Hypothalamus (tissue), 51 donors: ENCODE measurements around the gene TADA3.

Experiments used
- DNase-seq, 51 donors: peaks; one replicate each; lab custom pipeline; 2025; lab: John Stamatoyannopoulos, UW

Gene TADA3

DNA sequence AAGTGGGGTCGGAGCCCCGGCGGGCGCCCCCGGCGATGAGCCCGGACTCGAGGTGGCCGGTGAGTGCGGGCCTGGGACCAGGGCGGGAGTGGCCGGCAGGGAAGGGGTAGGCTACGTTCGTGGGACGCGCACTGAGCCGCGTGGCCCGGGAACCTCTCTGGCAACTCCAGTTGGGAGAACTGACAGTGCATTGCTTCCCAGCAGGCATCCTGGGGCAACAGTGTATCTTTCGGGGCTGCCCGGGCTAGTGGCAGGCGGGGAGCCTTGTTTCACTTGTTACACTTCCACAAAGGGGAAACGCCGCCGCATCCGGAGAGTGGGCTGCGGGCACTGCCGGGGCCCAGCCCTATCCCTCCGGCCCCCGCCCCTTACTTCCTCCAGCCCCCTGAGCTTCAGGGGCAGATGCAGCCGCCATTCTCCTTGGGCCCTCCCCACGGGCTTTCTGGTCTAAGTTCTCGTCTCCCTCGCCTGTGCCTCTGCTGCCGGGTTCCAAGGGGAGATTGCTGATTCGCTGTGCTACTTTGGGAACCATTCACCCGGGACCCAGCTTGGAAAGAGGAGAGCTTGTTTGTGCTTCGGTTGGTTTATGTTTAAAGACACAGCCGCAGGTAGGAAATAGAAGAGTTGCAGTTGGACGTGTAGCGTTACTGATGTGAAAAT is 60.1 kb downstream of the TADA3 start:
- DNase-seq, result peak in 1 of 51 donors; percentile 40

DNA sequence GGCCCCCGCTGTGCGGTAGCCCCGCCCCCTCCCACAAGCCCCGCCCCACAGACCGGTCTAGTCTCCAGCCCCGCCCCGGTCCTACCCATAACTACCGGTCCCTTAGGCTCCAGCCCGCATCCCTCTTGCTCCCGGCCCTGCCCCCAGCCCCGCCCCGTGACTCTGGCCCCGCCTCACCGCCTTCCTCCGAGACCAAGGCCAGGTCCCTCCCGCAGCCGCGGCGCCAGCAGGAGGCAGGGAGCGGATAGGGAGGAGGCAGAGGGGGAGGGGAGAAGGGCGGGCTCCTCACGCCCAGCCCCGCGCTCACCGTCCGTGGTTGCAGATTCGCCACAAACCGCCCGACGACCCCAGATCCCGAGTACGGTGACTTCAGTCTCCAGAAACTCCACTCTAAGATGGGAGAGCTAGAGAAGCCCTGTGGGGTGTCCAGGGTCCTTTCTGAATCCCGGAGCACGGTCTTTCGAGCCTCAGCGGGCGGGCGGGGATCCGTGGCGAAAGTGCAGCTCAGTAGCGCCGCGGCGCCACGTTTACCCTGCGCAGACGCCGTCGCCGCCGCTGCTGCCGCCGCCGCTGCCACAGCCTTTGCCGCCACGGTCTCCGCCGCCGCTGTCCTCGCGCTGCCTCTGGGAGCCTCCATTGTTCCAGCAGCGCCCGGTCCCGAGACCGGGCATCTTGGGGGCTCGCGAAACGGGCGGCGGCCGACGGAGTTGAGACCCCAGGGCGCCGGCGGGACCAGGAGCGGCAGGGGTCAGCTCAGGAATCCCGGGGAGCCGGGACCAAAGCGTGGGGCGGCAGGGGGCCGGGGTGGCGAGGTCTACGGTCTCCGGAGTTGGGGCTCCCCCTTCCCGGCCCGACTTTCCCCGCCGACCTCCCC is 60.8 kb downstream of the TADA3 start, which contains the start of gene BRPF1:
Gene BRPF1, plus strand, starts transcription at position 530 of the 874 bp plus-strand sequence. CDS start 2,406 bp downstream, outside the sequence.
- DNase-seq, result peak; percentile 80 to 100 (median 98)

DNA sequence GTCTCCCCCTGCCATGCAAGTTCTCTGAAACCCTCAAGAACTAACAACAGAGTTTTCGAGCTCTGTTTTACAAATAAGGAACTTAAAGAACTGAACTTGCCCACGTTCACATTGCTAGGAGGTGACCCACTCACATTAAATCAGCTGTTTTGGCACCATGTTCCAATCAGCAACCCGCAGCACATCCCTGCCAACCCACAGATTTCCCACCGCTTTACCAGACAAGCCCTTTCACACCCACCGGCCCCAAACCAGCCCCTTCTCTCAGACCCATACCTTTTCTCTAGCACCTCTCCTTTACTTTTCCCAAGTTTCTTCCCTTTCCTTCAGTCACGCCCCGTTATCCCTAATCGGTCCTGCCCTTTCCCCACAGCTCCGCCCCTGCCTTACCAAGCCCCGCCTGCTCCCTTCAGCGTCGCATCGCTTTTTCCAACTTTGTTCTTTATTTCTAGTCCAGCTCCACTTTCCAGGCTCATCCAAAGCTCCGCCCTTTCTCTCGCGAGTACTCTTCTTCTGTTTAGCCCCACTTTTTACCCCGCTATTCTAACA is 61.5 kb downstream of the TADA3 start:
- DNase-seq, result peak in 8 of 51 donors; percentile 57 to 89 (median 76)
